RWPE2 (cell line): ENCODE results near the gene ZNF639.

Source experiments
- ATAC-seq: fragments of 200-7000 bp; cut with Tn5 transposase; 3 replicates; pipeline ENCODE4 v1.9.1; 2021; ENCODE audit warnings: low read depth
- DNase-seq: peaks from one replicate; pipeline ENCODE4 v3.0.0-alpha.2; 2020; ENCODE audit warnings: low spot score
- H3K27ac ChIP-seq: fragments of 450-650 bp; 2 replicates; pipeline ENCODE4 v1.5.1; 2017; ENCODE audit warnings: mild to moderate bottlenecking; ENCODE audit not compliant: poor library complexity, severe bottlenecking
- H3K27me3 ChIP-seq: fragments of 250-450 bp; sonication (Bioruptor Pico); 2 replicates; pipeline ENCODE4 v1.5.1; 2021; ENCODE audit warnings: mild to moderate bottlenecking, moderate library complexity; ENCODE audit not compliant: insufficient read depth, poor library complexity, severe bottlenecking
- H3K36me3 ChIP-seq: fragments of 250-450 bp; sonication (Bioruptor Pico); 2 replicates; pipeline ENCODE4 v1.5.1; 2020; ENCODE audit warnings: low read depth, mild to moderate bottlenecking, moderate library complexity
- H3K4me1 ChIP-seq: fragments of 250-450 bp; sonication (Bioruptor Pico); 2 replicates; pipeline ENCODE4 v1.5.1; 2021; ENCODE audit warnings: mild to moderate bottlenecking, moderate library complexity; ENCODE audit not compliant: insufficient read depth, poor library complexity, severe bottlenecking
- H3K4me3 ChIP-seq: fragments of 250-450 bp; sonication (Bioruptor Pico); 2 replicates; pipeline ENCODE4 v1.5.1; 2021; ENCODE audit warnings: mild to moderate bottlenecking, moderate library complexity; ENCODE audit not compliant: severe bottlenecking
- H3K9me3 ChIP-seq: fragments of 250-450 bp; sonication (Bioruptor Pico); 2 replicates; pipeline ENCODE4 v1.5.1; 2021; ENCODE audit warnings: mild to moderate bottlenecking, moderate library complexity; ENCODE audit not compliant: severe bottlenecking
- CTCF ChIP-seq: fragments of 450-650 bp; IDR thresholded peaks from one replicate; pipeline ENCODE4 v1.5.1; 2017; ENCODE audit warnings: mild to moderate bottlenecking, moderate library complexity; ENCODE audit not compliant: poor library complexity, severe bottlenecking

The ZNF639 gene

DNA sequence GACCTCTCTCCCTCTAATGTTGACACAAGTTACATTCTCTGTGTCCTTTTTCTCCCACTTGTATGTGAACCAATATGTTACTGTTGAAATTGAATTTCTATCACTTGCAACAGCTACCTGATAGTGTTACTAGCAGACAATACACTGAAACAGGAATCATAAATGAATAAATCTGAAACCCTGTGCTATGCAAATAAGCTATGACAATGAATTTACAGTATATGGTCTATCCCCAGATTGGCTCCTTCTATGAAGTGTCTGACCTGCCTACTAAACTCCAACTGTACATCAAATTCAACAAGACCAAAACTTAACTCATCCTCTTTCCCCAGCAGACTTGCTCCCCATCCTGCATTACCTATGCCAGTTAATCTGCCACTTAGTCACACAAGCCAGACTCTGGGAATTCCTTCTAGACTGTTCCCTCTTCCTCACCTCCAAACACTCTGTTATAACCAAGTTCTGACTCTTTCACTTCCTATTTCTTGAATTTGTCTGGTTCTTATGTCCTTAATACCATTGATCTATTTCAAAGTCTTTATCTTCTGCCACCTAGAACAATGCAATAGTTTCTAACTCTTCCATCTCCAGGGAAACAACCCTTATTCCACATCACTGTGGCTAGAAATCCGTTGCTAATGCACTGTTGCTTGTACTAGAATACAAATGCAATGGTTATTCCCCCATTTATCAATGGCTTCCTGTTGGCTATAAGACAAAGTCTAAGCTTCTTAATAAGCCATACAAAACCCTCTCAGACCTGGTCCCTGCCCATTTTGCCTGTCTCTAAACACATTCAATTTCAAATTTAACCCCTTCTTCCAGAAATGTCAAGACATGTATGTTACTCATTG is 13.4 kb upstream of the ZNF639 start:
- DNase-seq (no peak), ATAC-seq (no peak)
- no peak overlapping the region for H3K4me3 ChIP-seq
- no peak for TF ChIP-seq CTCF
- H3K4me1 ChIP-seq, result no peaks in the 10 kb centered on the region
- H3K36me3 ChIP-seq, result no peaks in the 10 kb centered on the region
- no peak overlapping the region for H3K27ac ChIP-seq
- H3K27me3 ChIP-seq, result no peaks in the 10 kb centered on the region
- no peaks in the 10 kb centered on the region for H3K9me3 ChIP-seq

GRCh38 chr3:179318876-179319275 is 4.0 kb upstream of the ZNF639 start:
- TF ChIP-seq CTCF, result no peak
- Histone ChIP-seq H3K9me3 (no peaks in the 10 kb centered on the region), H3K4me3 (no peak overlapping the region), H3K27me3 (no peaks in the 10 kb centered on the region), H3K27ac (no peak overlapping the region), H3K36me3 (no peaks in the 10 kb centered on the region), H3K4me1 (peaks cover 6% of the 10 kb centered on the region)
- no peak for DNase-seq
- no peak for ATAC-seq

- no peaks in the 10 kb centered on the region for H3K9me3 ChIP-seq
- peaks cover 16% of the 10 kb centered on the region for H3K4me1 ChIP-seq
- no peaks in the 10 kb centered on the region for H3K27me3 ChIP-seq
- peak overlapping the region; percentile 80 for H3K27ac ChIP-seq
- no peak for DNase-seq
- TF ChIP-seq CTCF, result peak; percentile 53
- peaks cover 19% of the 10 kb centered on the region for H3K36me3 ChIP-seq
- ATAC-seq, result no peak
- peak overlapping the region; percentile 92 for H3K4me3 ChIP-seq
Measured at GRCh38 chr3:179321668-179322285, 1.1 kb upstream of the ZNF639 start.

DNA sequence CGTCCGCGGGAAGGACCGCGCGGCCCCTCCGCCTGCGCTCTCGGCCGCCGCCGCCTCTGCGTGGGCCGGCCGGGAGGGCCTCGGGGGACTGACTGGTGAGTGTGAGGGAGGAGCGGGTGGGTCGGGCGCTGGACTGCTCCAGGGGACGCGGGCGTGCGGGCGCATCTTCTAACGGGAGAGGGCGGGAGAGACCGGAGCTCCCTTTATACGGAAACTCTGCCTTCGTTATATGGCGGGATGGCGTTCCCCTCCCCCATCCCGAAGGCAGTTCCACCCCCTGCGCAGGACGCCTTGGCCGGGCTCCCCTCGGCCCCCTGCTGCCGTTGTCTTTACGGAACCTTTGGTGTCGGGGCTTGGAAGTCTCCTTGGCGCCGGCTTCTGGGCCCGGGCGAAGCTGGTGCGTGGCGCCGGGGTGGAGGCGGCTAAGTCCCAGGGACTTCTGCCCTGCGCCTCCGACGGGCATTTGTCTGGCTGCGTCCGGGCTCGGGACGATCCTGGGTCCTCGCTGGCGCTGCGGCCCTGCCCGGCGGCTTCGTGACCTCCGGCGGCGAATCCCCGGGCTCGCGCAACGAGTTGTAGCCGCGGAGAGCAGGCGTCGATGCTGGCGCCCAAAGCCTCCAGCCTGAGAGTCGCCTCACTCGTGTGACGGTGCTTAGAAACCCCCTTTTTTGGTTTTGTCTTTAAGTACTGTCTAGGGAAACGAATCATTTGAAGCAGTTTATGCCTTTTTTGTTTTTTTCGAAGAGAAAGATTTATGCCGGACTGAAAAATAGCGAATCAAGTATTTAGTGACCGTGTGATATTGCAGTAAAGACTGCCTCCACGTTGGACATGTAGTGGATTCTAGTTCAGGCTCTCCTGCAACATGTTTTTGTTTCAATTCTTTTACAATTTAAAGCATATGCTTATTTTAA is 623 bp downstream of the ZNF639 start:
- Histone ChIP-seq H3K27me3 (no peaks in the 10 kb centered on the region), H3K4me3 (peak overlapping the region; percentile 92), H3K27ac (peak overlapping the region; percentile 80), H3K9me3 (no peaks in the 10 kb centered on the region), H3K36me3 (peaks cover 35% of the 10 kb centered on the region), H3K4me1 (peaks cover 16% of the 10 kb centered on the region)
- peak; percentile 70 for DNase-seq
- ATAC-seq, result peak; percentile 59
- no peak for TF ChIP-seq CTCF
